NCI-H1417 (cell line): Measurements from ENCODE around the gene CSE1L.
A peak's percentile ranks its signal among the peaks of the same experiment; 100 is the strongest.
"Not testable (repeated sequence)": the region's sequence is repeated elsewhere in the genome, so short reads cannot be mapped to it uniquely, and the experiment has no call there.

Experiments
- DNase-seq, 3 experiments: peaks; one replicate each; lab custom pipeline; 2025; lab: John Stamatoyannopoulos, UW

CSE1L gene

GRCh38 chr20:49132995-49133478 is 86.9 kb downstream of the CSE1L start:
- DNase-seq, result peak; percentile 15 to 65 (median 52)

GRCh38 chr20:49133571-49133970 is 87.5 kb downstream of the CSE1L start:
- DNase-seq, result no peak

DNA sequence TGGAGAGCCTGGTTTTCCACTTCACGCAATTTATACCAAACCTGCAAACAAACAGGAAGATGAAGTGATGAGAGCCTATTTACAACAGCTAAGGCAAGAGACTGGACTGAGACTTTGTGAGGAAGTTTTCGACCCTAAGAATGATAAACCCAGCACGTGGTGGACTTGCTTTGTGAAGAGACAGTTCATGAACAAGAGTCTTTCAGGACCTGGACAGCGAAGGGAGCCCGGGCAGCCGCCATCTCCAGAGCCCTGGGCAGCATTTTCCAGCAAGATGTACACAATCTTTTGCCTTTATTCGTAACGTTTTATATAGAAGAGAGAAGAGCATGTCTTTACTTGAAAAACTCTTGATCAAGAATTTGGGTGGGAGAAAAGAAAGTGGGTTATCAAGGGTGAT is 88.7 kb downstream of the CSE1L start:
- not testable (repeated sequence) for DNase-seq

DNA sequence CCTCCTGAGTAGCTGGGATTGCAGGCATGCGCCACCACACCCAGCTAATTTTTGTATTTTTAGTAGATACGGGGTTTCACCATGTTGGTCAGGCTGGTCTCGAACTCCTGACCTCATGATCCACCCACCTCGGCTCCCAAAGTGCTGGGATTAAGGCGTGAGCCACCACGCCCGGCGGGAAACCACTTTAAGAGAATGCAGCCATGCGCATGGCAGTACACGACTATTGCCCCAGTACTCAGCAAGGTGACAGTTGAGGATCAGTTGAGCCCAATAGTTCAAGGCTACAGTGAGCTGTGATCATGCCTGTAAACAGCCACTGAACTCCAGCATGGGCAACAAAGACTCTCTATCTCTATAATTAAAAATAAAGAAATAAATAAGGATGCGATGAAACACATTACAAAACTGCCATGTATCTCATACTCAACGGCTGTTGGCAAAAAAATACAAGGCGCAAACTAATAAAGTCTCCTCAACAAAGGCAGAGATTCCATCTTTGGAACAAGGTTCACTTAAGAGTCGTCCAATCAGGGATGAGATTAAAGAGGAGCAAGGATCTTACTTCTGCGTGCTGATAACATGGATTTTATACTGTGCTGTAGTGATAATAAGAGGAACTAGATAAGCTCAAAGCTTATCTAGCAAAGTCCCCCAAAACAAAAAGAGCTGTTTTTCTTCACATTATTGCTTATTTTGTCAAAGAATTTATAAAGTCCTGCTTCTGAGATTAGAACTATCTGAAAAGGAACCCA is 90.9 kb downstream of the CSE1L start:
- no peak for DNase-seq

- DNase-seq, result no peak
Measured at GRCh38 chr20:49138431-49138830, 92.3 kb downstream of the CSE1L start.

GRCh38 chr20:49140411-49140810 is 94.3 kb downstream of the CSE1L start:
- DNase-seq, result no peak

DNA sequence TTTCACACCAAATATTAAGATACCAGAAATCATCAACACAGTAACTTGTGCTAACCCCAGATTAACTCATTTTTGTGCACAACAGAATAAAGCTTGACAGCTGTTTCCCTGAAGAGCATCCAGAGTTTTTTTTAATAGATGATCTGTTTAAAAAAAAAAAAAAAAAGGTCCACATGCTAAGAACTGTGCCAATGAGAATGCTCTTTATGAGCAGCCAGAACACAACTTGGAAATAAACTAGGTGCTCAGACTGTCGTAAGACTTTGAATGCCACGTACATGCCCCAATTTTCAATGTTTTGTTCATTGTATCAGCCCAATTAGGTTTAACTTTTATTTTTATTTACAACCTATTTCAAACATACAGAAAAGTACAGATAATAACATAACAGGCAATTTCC is 94.7 kb downstream of the CSE1L start:
- no peak for DNase-seq
